GM12874 (cell line): ENCODE measurements around the gene SLC25A44.

Experiments used
- TF ChIP-seq, protein P1 (sequence below): IDR thresholded peaks from 2 replicates; pipeline ENCODE4 v1.5.1; 2011; ENCODE audit warnings: low read depth, mild to moderate bottlenecking, control low read depth, low read length, moderate library complexity; ENCODE audit not compliant: insufficient read depth

SLC25A44 gene

DNA sequence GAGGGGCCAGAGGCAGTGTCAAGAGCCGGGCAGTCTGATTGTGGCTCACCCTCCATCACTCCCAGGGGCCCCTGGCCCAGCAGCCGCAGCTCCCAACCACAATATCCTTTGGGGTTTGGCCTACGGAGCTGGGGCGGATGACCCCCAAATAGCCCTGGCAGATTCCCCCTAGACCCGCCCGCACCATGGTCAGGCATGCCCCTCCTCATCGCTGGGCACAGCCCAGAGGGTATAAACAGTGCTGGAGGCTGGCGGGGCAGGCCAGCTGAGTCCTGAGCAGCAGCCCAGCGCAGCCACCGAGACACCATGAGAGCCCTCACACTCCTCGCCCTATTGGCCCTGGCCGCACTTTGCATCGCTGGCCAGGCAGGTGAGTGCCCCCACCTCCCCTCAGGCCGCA lies 48.0 kb downstream of the SLC25A44 start, which contains the start of gene BGLAP:
BGLAP (plus strand) TSS at position 259 of the 400 bp plus-strand sequence; CDS start at position 307, 48 bp downstream.
- TF ChIP-seq, protein P1, sequence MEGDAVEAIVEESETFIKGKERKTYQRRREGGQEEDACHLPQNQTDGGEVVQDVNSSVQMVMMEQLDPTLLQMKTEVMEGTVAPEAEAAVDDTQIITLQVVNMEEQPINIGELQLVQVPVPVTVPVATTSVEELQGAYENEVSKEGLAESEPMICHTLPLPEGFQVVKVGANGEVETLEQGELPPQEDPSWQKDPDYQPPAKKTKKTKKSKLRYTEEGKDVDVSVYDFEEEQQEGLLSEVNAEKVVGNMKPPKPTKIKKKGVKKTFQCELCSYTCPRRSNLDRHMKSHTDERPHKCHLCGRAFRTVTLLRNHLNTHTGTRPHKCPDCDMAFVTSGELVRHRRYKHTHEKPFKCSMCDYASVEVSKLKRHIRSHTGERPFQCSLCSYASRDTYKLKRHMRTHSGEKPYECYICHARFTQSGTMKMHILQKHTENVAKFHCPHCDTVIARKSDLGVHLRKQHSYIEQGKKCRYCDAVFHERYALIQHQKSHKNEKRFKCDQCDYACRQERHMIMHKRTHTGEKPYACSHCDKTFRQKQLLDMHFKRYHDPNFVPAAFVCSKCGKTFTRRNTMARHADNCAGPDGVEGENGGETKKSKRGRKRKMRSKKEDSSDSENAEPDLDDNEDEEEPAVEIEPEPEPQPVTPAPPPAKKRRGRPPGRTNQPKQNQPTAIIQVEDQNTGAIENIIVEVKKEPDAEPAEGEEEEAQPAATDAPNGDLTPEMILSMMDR = no peak

DNA sequence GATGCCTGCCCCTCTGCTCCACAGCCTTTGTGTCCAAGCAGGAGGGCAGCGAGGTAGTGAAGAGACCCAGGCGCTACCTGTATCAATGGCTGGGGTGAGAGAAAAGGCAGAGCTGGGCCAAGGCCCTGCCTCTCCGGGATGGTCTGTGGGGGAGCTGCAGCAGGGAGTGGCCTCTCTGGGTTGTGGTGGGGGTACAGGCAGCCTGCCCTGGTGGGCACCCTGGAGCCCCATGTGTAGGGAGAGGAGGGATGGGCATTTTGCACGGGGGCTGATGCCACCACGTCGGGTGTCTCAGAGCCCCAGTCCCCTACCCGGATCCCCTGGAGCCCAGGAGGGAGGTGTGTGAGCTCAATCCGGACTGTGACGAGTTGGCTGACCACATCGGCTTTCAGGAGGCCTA lies 48.8 kb downstream of the SLC25A44 start:
- TF ChIP-seq, protein P1 = no peak

DNA sequence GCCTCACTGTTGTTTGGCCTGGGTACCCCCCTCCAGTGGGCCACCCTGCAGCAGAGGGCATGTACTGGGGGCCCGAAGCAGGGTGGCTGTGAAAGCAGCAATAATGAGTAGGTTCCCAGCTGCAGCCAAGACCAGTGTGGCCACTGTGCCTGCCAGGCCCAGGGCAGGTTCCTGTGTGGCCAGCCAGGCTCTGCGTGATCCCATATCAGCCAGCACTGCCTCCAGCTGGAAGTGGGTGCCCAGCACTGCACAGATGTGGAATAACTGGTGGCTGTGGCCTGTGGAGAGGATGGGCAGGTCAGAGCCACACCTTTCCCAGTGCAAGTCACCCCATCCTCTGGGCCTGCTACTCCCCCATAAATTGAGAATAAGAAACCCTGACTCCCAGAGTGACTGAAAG lies 50.2 kb downstream of the SLC25A44 start:
- TF ChIP-seq, protein P1 = no peak

DNA sequence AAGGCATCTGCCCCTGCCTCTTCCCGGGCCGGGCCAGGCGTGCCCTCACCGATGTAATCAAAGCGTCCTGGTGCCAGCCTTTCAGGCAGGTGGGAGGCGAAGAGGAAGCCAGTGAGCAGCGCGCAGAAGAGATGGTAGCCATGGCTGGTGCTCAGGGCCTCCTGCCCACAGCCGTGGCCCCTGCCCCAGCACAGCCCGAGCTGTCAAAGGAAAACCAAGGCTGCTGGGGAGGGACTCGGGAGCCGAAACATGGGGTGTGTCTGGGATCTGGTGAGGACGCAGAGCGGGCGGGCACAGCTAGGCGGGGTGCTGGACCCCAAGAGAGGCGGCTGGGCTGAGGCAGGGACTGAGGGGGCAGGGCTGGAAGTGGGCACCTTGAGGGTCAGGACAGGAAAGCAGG lies 50.8 kb downstream of the SLC25A44 start:
- TF ChIP-seq, protein P1 = no peak

DNA sequence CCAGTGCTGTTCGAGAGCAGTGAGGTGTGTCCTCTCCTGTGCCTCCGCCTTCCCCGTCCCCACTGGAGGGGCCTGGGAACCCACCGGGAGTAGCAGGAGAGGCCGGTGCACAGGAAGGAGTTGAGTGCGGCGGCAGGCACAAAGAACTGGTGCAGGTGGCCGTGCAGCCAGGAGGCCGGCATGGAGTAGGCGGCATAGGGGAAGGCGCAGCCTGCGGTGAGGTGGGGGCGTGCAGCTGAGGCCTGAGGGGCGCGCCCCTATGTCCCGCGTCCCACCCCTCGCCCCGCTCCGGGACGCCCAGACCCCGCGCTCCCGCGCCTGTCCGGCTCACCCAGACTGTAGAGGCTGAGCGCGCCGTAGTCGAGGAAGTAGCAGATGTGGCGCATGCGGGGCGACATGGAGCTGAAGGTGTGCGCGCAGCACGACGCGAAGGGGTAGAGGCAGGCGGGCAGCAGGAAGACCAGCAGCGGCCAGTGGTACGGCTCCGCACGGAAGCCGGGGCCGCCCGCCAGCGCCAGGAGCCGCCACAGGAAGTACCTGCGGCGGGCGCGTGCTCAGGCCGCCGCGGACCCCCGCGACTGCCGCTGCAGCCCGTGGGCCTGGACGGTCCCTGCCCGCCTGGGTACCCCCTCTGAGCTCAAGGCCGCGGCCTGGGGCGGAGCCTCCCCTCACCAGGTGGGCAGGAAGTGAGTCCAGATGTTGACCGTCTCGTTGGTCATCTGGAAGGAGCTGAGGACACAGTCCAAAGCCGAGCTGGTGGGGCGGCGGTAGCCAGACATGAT lies 51.7 kb downstream of the SLC25A44 start:
- TF ChIP-seq, protein P1 = no peak

DNA sequence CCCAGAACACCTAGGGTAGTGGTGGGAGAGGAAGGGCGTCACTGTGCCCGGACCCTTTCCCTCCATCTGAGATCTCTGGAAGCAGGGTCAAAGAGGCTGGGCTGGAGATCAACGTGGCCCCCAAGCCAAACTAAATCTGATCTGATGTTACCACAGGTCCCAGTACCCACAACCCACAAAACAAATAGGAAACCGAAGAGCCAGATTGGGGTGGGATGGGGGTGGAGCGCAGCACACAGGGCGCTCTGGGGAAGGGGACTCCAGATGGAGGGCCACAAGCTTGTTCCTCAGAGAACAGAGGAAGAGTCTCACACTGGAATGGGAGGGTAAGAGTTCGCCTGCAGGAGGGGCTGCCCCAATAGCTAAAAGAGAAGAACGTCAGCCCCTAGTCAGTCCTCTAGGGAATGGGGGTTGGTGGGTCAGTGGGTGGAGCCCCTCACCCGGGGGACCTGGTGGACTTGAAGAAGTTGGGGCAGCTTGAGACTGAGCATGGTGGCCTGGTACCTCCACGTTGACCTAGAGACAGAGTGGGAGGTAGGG lies 52.4 kb downstream of the SLC25A44 start:
- TF ChIP-seq, protein P1 = no peak

DNA sequence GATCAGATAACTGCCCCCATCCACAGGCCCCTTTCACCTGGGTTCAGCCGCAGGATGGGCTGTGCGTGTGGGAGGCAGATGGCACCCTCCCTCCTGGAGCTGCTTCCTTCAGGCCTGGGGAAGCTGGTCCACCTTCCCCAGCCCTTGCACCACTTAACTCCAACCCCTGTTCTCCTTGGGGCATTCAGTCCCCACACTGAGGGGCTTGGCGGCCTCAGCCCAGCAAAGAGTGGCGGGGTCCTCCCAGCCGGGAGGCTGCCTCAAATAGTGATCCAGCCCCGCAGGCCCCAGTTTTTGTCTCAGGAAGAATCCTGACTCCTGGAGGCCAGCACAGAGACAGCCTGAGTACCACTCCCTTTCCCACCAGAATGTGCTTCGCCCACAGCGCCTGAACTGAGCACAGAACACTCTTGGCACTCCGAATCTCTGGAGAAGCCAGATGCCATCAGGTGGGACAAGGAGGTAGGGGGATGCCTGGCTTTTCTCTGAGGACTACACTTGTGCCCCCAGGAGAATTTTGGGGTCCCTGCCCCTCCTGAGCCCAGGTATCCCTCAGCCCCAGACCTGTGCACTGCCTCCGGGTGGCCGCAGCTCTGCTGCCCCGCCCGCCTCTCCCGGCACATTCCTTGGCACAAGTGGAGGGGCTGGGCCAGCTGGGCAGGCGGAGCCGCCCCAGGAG lies 53.0 kb downstream of the SLC25A44 start:
- TF ChIP-seq, protein P1 = no peak
